Cardiac fibroblast (primary cell): ENCODE results near the gene THEM5.
"Not testable (repeated sequence)": the region's sequence is repeated elsewhere in the genome, so short reads cannot be mapped to it uniquely, and the experiment has no call there.

Source experiments
- DNase-seq, 2 donors: peaks; one replicate each; pipeline versions ENCODE4 v3.0.0 to v3.0.0-alpha.2; 2010; ENCODE audit warnings: low read depth in 2 of 2
- H3K4me3 ChIP-seq, 2 donors: replicated peaks in 1 of 2; 1 replicate in 1 of 2; 2 replicates in 1 of 2; pipeline ENCODE4 v1.5.1; 2011; ENCODE audit warnings: low read depth in 2 of 2, low read length in 2 of 2, mild to moderate bottlenecking in 2 of 2, moderate library complexity in 1 of 2
- CTCF ChIP-seq: IDR thresholded peaks from one replicate; pipeline ENCODE4 v1.5.1; 2011; ENCODE audit warnings: low read depth, mild to moderate bottlenecking, low read length, inconsistent platforms

THEM5 gene

GRCh38 chr1:151855933-151856332 lies 2.4 kb upstream of the THEM5 start:
- no peak for DNase-seq
- no peak overlapping the region for H3K4me3 ChIP-seq
- TF ChIP-seq CTCF, result no peak

GRCh38 chr1:151855516-151855915 lies 2.0 kb upstream of the THEM5 start:
- peak in 1 of 2 donors; percentile 66 for DNase-seq

GRCh38 chr1:151854658-151855057 lies 1.1 kb upstream of the THEM5 start:
- H3K4me3 ChIP-seq, result no peak overlapping the region
- no peak for TF ChIP-seq CTCF
- no peak for DNase-seq

More at GRCh38 chr1:151855516-151855915, 2.0 kb upstream of the THEM5 start:
- H3K4me3 ChIP-seq, result not testable (repeated sequence)

GRCh38 chr1:151852733-151853132 lies 779 bp downstream of the THEM5 start:
- DNase-seq, result no peak
- H3K4me3 ChIP-seq, result no peak overlapping the region
- no peak for TF ChIP-seq CTCF

- DNase-seq, result no peak
- H3K4me3 ChIP-seq, result no peak overlapping the region
- no peak for TF ChIP-seq CTCF
Observed at GRCh38 chr1:151851886-151852285, 1.6 kb downstream of the THEM5 start.

- H3K4me3 ChIP-seq, result no peak overlapping the region
- no peak for TF ChIP-seq CTCF
- no peak for DNase-seq
Observed at GRCh38 chr1:151849871-151850270, 3.6 kb downstream of the THEM5 start.

GRCh38 chr1:151849126-151849525 lies 4.4 kb downstream of the THEM5 start:
- DNase-seq, result no peak
- TF ChIP-seq CTCF, result no peak
- no peak overlapping the region for H3K4me3 ChIP-seq
